Ishikawa (cell line): ENCODE data around the gene HOTAIR.

Source experiments
- CEBPB ChIP-seq: IDR thresholded peaks from 2 replicates; pipeline ENCODE4 v1.6.1; 2012
- CREB1 ChIP-seq: IDR thresholded peaks from 2 replicates; pipeline ENCODE4 v1.6.1; 2012; ENCODE audit warnings: low read depth
- EGR1 ChIP-seq: IDR thresholded peaks from 2 replicates; pipeline ENCODE4 v1.6.1; 2012
- EP300 ChIP-seq: IDR thresholded peaks from 2 replicates; pipeline ENCODE4 v1.6.1; 2012; ENCODE audit warnings: borderline replicate concordance
- FOXM1 ChIP-seq: IDR thresholded peaks from 2 replicates; pipeline ENCODE4 v1.6.1; 2012; ENCODE audit warnings: low read depth, borderline replicate concordance
- NFIC ChIP-seq: IDR thresholded peaks from 2 replicates; pipeline ENCODE4 v1.6.1; 2012
- RAD21 ChIP-seq: IDR thresholded peaks from 2 replicates; pipeline ENCODE4 v1.6.1; 2012; ENCODE audit warnings: low read depth
- TAF1 ChIP-seq: IDR thresholded peaks from 2 replicates; pipeline ENCODE4 v1.6.1; 2012; ENCODE audit warnings: low read depth, mild to moderate bottlenecking
- TCF12 ChIP-seq: IDR thresholded peaks from 2 replicates; pipeline ENCODE4 v1.6.1; 2012; ENCODE audit warnings: low read depth
- TEAD4 ChIP-seq: IDR thresholded peaks from 2 replicates; pipeline ENCODE4 v1.6.1; 2012
- YY1 ChIP-seq: IDR thresholded peaks from 2 replicates; pipeline ENCODE4 v1.6.1; 2012; ENCODE audit warnings: low read depth
- ZBTB7A ChIP-seq: IDR thresholded peaks from 2 replicates; pipeline ENCODE4 v1.6.1; 2012; ENCODE audit warnings: low read depth
- TF ChIP-seq, protein P1 (sequence below): IDR thresholded peaks from 2 replicates; pipeline ENCODE4 v1.6.1; 2012
- TF ChIP-seq, protein P2 (sequence below): IDR thresholded peaks from 2 replicates; pipeline ENCODE4 v1.6.1; 2012
- TF ChIP-seq, protein P3 (sequence below): IDR thresholded peaks from 2 replicates; pipeline ENCODE4 v1.6.1; 2012; ENCODE audit warnings: low read depth, mild to moderate bottlenecking

HOTAIR gene

DNA sequence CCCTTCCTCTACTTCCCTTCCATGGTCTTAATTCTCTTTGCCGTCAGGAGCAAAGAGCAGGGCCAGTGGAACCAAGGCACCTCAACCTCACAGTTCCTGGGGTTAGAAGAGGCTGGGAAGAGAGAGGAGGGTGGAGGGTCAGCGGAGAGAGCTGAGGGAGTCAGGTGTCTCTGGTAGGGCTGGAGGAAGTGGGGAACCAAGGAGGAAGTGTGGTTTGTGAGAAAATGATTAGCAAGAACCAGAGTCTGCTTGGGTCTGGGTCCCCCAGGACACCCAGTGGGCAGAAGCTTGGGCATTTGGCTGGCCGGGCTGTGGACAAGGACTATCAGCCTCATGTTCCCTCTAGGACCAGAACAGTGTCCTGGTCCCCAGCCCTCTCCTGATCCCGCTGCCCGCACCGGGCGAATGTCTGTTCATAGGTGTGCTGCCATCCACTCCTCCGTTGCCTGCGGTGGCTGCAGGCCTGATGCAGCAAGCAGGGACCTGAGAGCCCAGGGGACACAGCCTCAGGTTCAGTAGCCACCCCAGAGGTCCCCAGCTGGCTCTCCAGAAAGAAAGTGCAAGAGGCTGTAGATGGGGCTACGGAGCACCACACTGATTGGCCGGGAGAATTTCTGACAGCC lies 17.7 kb downstream of the HOTAIR start:
- TF ChIP-seq, protein P1, sequence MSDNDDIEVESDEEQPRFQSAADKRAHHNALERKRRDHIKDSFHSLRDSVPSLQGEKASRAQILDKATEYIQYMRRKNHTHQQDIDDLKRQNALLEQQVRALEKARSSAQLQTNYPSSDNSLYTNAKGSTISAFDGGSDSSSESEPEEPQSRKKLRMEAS: no peak
- TF ChIP-seq FOXM1: no peak

DNA sequence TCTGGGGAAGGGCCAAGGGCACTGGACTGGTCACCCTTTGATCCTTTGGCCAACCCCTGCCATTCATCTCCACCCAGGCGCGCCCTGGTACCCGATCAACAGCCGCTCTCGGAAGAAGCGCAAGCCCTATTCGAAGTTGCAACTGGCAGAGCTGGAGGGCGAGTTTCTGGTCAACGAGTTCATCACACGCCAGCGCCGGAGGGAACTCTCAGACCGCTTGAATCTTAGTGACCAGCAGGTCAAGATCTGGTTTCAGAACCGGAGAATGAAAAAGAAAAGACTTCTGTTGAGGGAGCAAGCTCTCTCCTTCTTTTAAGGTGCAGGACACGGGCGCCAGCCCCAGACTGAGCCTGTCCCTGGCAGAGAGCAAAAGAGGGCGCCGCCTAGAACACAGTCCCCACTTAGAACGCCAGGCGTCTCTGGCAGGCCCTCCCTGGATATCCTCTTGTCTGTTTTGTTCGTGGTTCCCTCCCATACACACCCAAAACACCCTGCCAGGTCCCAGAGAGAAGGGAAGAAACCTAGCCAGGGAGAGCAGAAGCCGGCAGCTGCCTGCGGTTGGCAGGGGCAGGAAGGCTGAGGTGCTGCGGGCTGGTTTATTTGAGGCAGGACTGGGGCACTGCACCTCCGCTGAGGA lies 18.4 kb downstream of the HOTAIR start:
- TF ChIP-seq CREB1 (no peak), NFIC (no peak), TEAD4 (no peak), EP300 (no peak), CEBPB (no peak), FOXM1 (no peak), YY1 (no peak), TAF1 (no peak), ZBTB7A (no peak), RAD21 (no peak), EGR1 (no peak), TCF12 (no peak)
- TF ChIP-seq, protein P2, sequence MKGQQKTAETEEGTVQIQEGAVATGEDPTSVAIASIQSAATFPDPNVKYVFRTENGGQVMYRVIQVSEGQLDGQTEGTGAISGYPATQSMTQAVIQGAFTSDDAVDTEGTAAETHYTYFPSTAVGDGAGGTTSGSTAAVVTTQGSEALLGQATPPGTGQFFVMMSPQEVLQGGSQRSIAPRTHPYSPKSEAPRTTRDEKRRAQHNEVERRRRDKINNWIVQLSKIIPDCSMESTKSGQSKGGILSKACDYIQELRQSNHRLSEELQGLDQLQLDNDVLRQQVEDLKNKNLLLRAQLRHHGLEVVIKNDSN: no peak

DNA sequence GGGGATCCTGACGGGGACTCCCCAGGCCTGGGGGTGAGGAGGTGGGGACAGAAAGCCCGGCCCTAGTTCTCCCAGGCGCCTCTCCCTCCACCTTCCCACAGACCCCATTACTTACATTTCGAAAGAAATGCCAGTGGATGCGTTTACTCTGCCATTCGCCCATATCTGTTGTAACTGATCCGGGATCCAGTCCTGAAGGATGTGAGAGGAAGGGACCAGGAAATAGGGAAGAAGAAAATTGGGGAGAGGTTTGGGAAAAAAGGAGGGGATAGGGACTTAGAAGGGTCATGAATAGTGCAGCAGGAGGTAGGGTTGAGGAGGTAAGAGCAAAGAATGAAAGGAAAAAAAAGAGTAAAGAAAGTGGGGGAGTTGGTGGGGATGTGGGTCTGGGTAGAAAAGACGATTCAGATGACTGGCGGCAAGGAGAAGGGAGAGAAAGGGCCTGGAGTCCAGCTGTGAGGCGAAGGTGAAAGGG lies 18.9 kb downstream of the HOTAIR start:
- TF ChIP-seq RAD21: no peak
- TF ChIP-seq, protein P1: no peak
- TF ChIP-seq CEBPB: no peak
- no peak for TF ChIP-seq EGR1
- TF ChIP-seq CREB1: no peak
- TF ChIP-seq YY1: no peak
- TF ChIP-seq TEAD4: no peak
- TF ChIP-seq FOXM1: no peak
- no peak for TF ChIP-seq ZBTB7A
- no peak for TF ChIP-seq NFIC
- TF ChIP-seq TCF12: no peak
- TF ChIP-seq, protein P3, sequence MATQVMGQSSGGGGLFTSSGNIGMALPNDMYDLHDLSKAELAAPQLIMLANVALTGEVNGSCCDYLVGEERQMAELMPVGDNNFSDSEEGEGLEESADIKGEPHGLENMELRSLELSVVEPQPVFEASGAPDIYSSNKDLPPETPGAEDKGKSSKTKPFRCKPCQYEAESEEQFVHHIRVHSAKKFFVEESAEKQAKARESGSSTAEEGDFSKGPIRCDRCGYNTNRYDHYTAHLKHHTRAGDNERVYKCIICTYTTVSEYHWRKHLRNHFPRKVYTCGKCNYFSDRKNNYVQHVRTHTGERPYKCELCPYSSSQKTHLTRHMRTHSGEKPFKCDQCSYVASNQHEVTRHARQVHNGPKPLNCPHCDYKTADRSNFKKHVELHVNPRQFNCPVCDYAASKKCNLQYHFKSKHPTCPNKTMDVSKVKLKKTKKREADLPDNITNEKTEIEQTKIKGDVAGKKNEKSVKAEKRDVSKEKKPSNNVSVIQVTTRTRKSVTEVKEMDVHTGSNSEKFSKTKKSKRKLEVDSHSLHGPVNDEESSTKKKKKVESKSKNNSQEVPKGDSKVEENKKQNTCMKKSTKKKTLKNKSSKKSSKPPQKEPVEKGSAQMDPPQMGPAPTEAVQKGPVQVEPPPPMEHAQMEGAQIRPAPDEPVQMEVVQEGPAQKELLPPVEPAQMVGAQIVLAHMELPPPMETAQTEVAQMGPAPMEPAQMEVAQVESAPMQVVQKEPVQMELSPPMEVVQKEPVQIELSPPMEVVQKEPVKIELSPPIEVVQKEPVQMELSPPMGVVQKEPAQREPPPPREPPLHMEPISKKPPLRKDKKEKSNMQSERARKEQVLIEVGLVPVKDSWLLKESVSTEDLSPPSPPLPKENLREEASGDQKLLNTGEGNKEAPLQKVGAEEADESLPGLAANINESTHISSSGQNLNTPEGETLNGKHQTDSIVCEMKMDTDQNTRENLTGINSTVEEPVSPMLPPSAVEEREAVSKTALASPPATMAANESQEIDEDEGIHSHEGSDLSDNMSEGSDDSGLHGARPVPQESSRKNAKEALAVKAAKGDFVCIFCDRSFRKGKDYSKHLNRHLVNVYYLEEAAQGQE: no peak
- TF ChIP-seq, protein P2: no peak

DNA sequence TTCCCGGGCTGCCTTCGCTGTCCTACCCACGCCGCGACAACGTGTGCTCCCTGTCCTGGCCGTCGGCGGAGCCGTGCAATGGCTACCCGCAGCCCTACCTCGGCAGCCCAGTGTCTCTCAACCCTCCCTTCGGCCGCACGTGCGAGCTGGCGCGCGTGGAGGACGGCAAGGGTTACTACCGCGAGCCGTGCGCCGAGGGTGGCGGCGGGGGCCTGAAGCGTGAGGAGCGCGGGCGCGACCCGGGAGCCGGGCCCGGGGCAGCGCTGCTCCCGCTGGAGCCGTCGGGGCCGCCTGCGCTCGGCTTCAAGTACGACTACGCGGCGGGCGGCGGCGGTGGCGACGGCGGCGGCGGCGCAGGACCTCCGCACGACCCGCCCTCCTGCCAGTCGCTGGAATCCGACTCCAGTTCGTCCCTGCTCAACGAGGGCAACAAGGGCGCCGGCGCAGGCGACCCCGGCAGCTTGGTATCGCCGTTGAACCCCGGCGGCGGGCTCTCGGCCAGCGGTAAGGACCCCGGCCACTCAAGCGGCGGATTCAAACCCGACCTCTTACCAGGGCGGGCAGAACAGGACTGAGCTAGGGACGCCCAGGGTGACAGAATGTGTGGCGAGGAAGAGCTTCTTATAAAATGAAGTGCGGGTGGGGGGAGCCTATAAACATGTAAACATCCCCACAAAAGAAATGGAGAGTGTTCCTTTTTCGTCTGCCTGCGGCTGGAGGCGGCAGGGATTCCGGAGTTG lies 19.5 kb downstream of the HOTAIR start:
- no peak for TF ChIP-seq EGR1

DNA sequence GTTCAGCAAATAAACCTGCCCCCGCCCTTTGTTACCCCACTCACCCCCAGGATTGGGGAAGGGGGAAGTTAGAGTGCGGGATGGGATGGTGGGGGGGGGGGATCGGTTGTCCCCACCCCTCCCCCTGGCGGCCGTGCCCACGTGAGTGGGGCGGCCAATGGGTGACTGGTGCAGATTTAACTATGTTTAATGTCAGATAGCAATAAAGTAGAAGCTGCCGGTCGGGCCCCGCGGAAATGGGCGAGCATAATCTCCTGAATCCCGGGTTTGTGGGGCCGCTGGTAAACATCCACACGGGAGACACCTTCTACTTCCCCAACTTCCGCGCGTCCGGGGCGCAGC lies 20.1 kb downstream of the HOTAIR start, which contains the start of gene HOXC12:
Gene HOXC12 (plus strand): TSS at position 210 of the 342 bp plus-strand sequence. CDS start 27 bp downstream, at position 237.
- TF ChIP-seq TCF12 (no peak), ZBTB7A (no peak), EP300 (no peak)
- TF ChIP-seq, protein P2: no peak

DNA sequence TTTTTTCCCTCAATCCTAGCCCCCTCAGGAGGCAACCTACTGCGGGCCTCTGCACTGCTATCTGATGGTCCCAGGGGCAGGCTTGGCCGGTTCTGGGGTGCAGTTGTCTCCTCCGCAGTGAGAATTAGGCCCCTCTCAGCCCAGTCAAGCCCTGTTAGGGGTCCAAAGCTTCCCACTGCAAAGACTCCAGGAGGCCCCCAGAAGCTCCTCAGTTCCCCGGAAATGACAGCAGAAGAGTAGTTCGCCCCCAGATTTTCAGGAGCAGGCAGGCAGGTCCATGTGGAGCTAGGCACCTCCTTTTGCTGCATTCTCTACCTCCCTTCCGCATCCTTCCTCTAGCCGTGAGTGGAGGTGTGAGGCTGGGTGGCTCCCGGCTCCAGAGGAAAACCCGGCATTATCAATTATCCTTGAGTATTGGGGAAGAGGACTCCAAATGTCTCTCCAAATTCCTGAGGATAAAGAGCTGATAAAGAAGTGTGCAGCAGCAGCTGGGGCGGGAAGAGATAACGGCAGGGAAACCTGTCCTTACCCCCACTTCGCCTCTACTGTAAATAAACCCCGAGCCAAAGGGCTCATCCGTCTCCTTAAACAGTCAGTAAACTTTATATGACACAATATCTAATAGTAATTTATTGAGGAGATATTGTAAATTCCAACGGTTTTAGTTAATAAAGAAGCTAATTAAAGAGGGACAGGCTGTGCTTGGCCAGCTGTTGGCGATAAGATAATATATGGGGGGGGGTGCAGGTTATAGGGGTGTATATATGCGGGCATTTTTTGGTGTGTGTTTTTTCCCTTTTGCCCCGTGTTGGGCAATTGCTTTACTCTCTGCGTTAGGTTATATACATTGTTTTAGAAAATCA lies 20.7 kb downstream of the HOTAIR start:
- TF ChIP-seq, protein P1: no peak
- TF ChIP-seq TCF12 (no peak), ZBTB7A (no peak), CREB1 (no peak), YY1 (no peak), EGR1 (no peak), NFIC (no peak), TEAD4 (no peak), EP300 (no peak)
- TF ChIP-seq, protein P3: no peak
